ENCODE results near the gene SPON1. TPM values are rescaled to one million over a fixed set of nuclear protein-coding genes. Genes with fewer than 3 reads are reported as not detected.

SPON1 gene
- total and polyA plus RNA-seq, 4 donors, result 0.72 to 4.9 (median 1.2) TPM

GRCh38 chr11:13949876-13950275 is 12.6 kb upstream of the SPON1 start:
- WGBS, result 46% methylated on average over 2 of the region's 2 CpGs
- no peak overlapping the region for H3K27ac ChIP-seq (ENCODE audit: low read depth in 1 of 2, low read length in 2 of 2)
- no peak for DNase-seq (ENCODE audit: low spot score)

GRCh38 chr11:13952221-13952620 is 10.3 kb upstream of the SPON1 start:
- TF ChIP-seq HNF4A (conservative IDR thresholded peaks at IDR 0.05) (no peak), YY1 (IDR thresholded peaks at IDR 0.05) (no peak), JUND (IDR thresholded peaks at IDR 0.05) (no peak), EGR1 (IDR thresholded peaks at IDR 0.05; ENCODE audit: low read depth in 2 of 2) (no peak), TAF1 (conservative IDR thresholded peaks at IDR 0.05) (no peak), ZBTB33 (IDR thresholded peaks at IDR 0.05) (no peak), GABPA (IDR thresholded peaks at IDR 0.05 in 1 of 2, conservative IDR thresholded peaks at IDR 0.05 in 1 of 2) (no peak), NR2F2 (IDR thresholded peaks at IDR 0.05) (no peak), SP1 (IDR thresholded peaks at IDR 0.05) (no peak)
- TF ChIP-seq, protein P1, sequence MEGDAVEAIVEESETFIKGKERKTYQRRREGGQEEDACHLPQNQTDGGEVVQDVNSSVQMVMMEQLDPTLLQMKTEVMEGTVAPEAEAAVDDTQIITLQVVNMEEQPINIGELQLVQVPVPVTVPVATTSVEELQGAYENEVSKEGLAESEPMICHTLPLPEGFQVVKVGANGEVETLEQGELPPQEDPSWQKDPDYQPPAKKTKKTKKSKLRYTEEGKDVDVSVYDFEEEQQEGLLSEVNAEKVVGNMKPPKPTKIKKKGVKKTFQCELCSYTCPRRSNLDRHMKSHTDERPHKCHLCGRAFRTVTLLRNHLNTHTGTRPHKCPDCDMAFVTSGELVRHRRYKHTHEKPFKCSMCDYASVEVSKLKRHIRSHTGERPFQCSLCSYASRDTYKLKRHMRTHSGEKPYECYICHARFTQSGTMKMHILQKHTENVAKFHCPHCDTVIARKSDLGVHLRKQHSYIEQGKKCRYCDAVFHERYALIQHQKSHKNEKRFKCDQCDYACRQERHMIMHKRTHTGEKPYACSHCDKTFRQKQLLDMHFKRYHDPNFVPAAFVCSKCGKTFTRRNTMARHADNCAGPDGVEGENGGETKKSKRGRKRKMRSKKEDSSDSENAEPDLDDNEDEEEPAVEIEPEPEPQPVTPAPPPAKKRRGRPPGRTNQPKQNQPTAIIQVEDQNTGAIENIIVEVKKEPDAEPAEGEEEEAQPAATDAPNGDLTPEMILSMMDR (IDR thresholded peaks at IDR 0.05; ENCODE audit: low read depth, low read length, missing input control), result no peak
- TF ChIP-seq, protein P2, sequence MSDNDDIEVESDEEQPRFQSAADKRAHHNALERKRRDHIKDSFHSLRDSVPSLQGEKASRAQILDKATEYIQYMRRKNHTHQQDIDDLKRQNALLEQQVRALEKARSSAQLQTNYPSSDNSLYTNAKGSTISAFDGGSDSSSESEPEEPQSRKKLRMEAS (IDR thresholded peaks at IDR 0.05), result no peak
- Histone ChIP-seq H3K27me3 (ENCODE audit: control insufficient read depth in 4 of 4, insufficient read depth in 4 of 4, low read length in 3 of 4) (peaks cover 0 to 24% (median 2%) of the 10 kb centered on the region in 4 donors), H3K36me3 (ENCODE audit: control insufficient read depth in 4 of 4, insufficient read depth in 3 of 4, low read depth in 1 of 4, low read length in 3 of 4) (no peaks in the 10 kb centered on the region), H3K4me3 (ENCODE audit: low read depth in 1 of 3, low read length in 3 of 3) (no peak overlapping the region), H3K9me3 (ENCODE audit: control insufficient read depth in 4 of 4, low read length in 3 of 4) (no peaks in the 10 kb centered on the region), H3K27ac (ENCODE audit: low read depth in 1 of 2, low read length in 2 of 2) (no peak overlapping the region), H3K4me1 (ENCODE audit: control insufficient read depth in 4 of 4, insufficient read depth in 4 of 4, low read length in 3 of 4) (no peaks in the 10 kb centered on the region), H3K9ac (ENCODE audit: low read depth in 1 of 2, low read length in 2 of 2) (no peak overlapping the region)
- 75% methylated on average over 1 of the region's 1 CpG for WGBS
- DNase-seq (ENCODE audit: low spot score), result no peak

More at GRCh38 chr11:13949876-13950275, 12.6 kb upstream of the SPON1 start:
- TF ChIP-seq, protein P2 (IDR thresholded peaks at IDR 0.05), result no peak
- no peak for TF ChIP-seq YY1 (IDR thresholded peaks at IDR 0.05)
- no peak for TF ChIP-seq HNF4G (IDR thresholded peaks at IDR 0.05)
- Histone ChIP-seq H3K4me3 (ENCODE audit: low read depth in 1 of 3, low read length in 3 of 3) (no peak overlapping the region), H3K9ac (ENCODE audit: low read depth in 1 of 2, low read length in 2 of 2) (no peak overlapping the region), H3K4me1 (ENCODE audit: control insufficient read depth in 4 of 4, insufficient read depth in 4 of 4, low read length in 3 of 4) (no peaks in the 10 kb centered on the region), H3K36me3 (ENCODE audit: control insufficient read depth in 4 of 4, insufficient read depth in 3 of 4, low read depth in 1 of 4, low read length in 3 of 4) (no peaks in the 10 kb centered on the region), H3K27me3 (ENCODE audit: control insufficient read depth in 4 of 4, insufficient read depth in 4 of 4, low read length in 3 of 4) (peaks cover 0 to 17% (median 0%) of the 10 kb centered on the region in 4 donors), H3K9me3 (ENCODE audit: control insufficient read depth in 4 of 4, low read length in 3 of 4) (no peaks in the 10 kb centered on the region)

- peaks cover 0 to 24% (median 3%) of the 10 kb centered on the region in 4 donors for H3K27me3 ChIP-seq (ENCODE audit: control insufficient read depth in 4 of 4, insufficient read depth in 4 of 4, low read length in 3 of 4)
- no peak for DNase-seq (ENCODE audit: low spot score)
- H3K4me3 ChIP-seq (ENCODE audit: low read depth in 1 of 3, low read length in 3 of 3), result no peak overlapping the region
- 60% methylated on average over 4 of the region's 4 CpGs for WGBS
- H3K4me1 ChIP-seq (ENCODE audit: control insufficient read depth in 4 of 4, insufficient read depth in 4 of 4, low read length in 3 of 4), result no peaks in the 10 kb centered on the region
- H3K27ac ChIP-seq (ENCODE audit: low read depth in 1 of 2, low read length in 2 of 2), result no peak overlapping the region
- H3K9me3 ChIP-seq (ENCODE audit: control insufficient read depth in 4 of 4, low read length in 3 of 4), result no peaks in the 10 kb centered on the region
- no peaks in the 10 kb centered on the region for H3K36me3 ChIP-seq (ENCODE audit: control insufficient read depth in 4 of 4, insufficient read depth in 3 of 4, low read depth in 1 of 4, low read length in 3 of 4)
- H3K9ac ChIP-seq (ENCODE audit: low read depth in 1 of 2, low read length in 2 of 2), result no peak overlapping the region
- TF ChIP-seq TAF1 (conservative IDR thresholded peaks at IDR 0.05) (no peak), HNF4G (IDR thresholded peaks at IDR 0.05) (no peak), ZBTB33 (IDR thresholded peaks at IDR 0.05) (no peak), FOXA1 (IDR thresholded peaks at IDR 0.05) (no peak), EGR1 (IDR thresholded peaks at IDR 0.05; ENCODE audit: low read depth in 2 of 2) (no peak), ATF3 (IDR thresholded peaks at IDR 0.05) (no peak), GABPA (IDR thresholded peaks at IDR 0.05 in 1 of 2, conservative IDR thresholded peaks at IDR 0.05 in 1 of 2) (no peak), FOXA2 (IDR thresholded peaks at IDR 0.05) (no peak), HNF4A (conservative IDR thresholded peaks at IDR 0.05) (no peak), YY1 (IDR thresholded peaks at IDR 0.05) (no peak), NR2F2 (IDR thresholded peaks at IDR 0.05) (no peak)
- TF ChIP-seq, protein P3, sequence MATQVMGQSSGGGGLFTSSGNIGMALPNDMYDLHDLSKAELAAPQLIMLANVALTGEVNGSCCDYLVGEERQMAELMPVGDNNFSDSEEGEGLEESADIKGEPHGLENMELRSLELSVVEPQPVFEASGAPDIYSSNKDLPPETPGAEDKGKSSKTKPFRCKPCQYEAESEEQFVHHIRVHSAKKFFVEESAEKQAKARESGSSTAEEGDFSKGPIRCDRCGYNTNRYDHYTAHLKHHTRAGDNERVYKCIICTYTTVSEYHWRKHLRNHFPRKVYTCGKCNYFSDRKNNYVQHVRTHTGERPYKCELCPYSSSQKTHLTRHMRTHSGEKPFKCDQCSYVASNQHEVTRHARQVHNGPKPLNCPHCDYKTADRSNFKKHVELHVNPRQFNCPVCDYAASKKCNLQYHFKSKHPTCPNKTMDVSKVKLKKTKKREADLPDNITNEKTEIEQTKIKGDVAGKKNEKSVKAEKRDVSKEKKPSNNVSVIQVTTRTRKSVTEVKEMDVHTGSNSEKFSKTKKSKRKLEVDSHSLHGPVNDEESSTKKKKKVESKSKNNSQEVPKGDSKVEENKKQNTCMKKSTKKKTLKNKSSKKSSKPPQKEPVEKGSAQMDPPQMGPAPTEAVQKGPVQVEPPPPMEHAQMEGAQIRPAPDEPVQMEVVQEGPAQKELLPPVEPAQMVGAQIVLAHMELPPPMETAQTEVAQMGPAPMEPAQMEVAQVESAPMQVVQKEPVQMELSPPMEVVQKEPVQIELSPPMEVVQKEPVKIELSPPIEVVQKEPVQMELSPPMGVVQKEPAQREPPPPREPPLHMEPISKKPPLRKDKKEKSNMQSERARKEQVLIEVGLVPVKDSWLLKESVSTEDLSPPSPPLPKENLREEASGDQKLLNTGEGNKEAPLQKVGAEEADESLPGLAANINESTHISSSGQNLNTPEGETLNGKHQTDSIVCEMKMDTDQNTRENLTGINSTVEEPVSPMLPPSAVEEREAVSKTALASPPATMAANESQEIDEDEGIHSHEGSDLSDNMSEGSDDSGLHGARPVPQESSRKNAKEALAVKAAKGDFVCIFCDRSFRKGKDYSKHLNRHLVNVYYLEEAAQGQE (IDR thresholded peaks at IDR 0.05), result no peak
These were observed 9.9 kb upstream of the SPON1 start for GRCh38 chr11:13952668-13953067.
